ENCODE results near the gene PKHD1. TPM values are rescaled to one million over a fixed set of nuclear protein-coding genes. Genes with fewer than 3 reads are reported as not detected.
"Not testable (repeated sequence)": the region's sequence is repeated elsewhere in the genome, so short reads cannot be mapped to it uniquely, and the experiment has no call there.

PKHD1 gene
- total RNA-seq, 1 donor from 2014 or later, result under 0.01 TPM

GRCh38 chr6:51922479-51922878 lies 164.9 kb downstream of the PKHD1 start:
- not testable (repeated sequence) for DNase-seq

GRCh38 chr6:51918347-51918746 lies 169.1 kb downstream of the PKHD1 start:
- not testable (repeated sequence) for DNase-seq

GRCh38 chr6:51915098-51915497 lies 172.3 kb downstream of the PKHD1 start:
- DNase-seq, result no peak

GRCh38 chr6:51913265-51913664 lies 174.1 kb downstream of the PKHD1 start:
- DNase-seq, result no peak

- DNase-seq, result no peak
Observed at GRCh38 chr6:51910851-51911250, 176.6 kb downstream of the PKHD1 start.

GRCh38 chr6:51908243-51908642 lies 179.2 kb downstream of the PKHD1 start:
- no peak for DNase-seq

GRCh38 chr6:51901766-51902764 lies 185.3 kb downstream of the PKHD1 start:
- DNase-seq, result no peak

- DNase-seq, result no peak
Observed at GRCh38 chr6:51893366-51893765, 194.0 kb downstream of the PKHD1 start.

GRCh38 chr6:51892750-51893149 lies 194.7 kb downstream of the PKHD1 start:
- DNase-seq, result no peak

GRCh38 chr6:51892339-51892738 lies 195.1 kb downstream of the PKHD1 start:
- DNase-seq, result no peak

GRCh38 chr6:51891784-51892183 lies 195.6 kb downstream of the PKHD1 start:
- DNase-seq, result no peak

GRCh38 chr6:51887859-51888258 lies 199.6 kb downstream of the PKHD1 start:
- DNase-seq, result no peak

- DNase-seq, result no peak
Observed at GRCh38 chr6:51885957-51886356, 201.5 kb downstream of the PKHD1 start.

GRCh38 chr6:51868591-51869355 lies 218.6 kb downstream of the PKHD1 start:
- DNase-seq, result no peak

- no peak for DNase-seq
Observed at GRCh38 chr6:51866867-51867266, 220.5 kb downstream of the PKHD1 start.

- DNase-seq, result no peak
Observed at GRCh38 chr6:51865996-51866395, 221.4 kb downstream of the PKHD1 start.

GRCh38 chr6:51865176-51865575 lies 222.2 kb downstream of the PKHD1 start:
- no peak for DNase-seq

- no peak for DNase-seq
Observed at GRCh38 chr6:51857134-51857533, 230.3 kb downstream of the PKHD1 start.

GRCh38 chr6:51856508-51856907 lies 230.9 kb downstream of the PKHD1 start:
- DNase-seq, result no peak

GRCh38 chr6:51855310-51856082 lies 231.9 kb downstream of the PKHD1 start:
- no peak for DNase-seq

- no peak for DNase-seq
Observed at GRCh38 chr6:51854876-51855275, 232.5 kb downstream of the PKHD1 start.

- DNase-seq, result no peak
Observed at GRCh38 chr6:51854347-51854746, 233.1 kb downstream of the PKHD1 start.
